ENCODE measurements around the gene DLK1. TPM values are rescaled to one million over a fixed set of nuclear protein-coding genes. Genes with fewer than 3 reads are reported as not detected.

DLK1 gene
- total RNA-seq, 1 experiment from 2014 or later: 0.69 TPM

DNA sequence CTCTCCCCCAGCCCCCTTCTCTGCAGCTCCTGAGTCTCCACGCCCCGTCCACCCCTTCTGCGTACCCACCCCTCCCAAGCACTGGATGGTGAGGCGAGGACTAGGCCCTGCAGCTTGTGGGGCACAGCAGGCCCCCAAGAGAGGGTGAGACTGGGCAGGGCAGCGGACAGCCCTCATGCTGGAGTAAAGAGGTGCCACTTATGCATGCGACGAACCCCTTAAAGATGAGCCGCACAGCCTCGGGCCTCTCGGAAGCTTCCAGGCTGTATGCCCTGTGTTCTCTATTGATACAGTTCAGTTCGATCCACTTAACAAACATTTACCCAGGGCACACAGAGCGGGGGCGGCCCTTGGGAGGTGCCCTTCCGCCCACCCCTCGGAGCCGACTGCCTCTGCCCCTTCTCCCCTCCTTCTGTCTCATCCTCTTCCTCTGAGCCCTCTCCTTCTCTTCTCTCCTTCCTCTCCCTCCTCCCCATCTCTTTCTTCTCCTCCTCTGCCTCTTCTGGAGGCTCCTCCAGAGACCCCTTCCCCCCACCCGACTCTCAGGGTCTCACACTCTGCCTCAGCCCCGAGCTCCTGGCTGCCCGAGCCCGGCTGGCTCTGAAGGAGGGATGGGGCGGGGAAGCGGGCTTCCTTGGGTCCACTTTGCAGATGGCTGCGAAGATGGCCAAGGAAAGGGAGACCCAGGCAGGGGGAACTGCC is 32.7 kb upstream of the DLK1 start:
- Histone ChIP-seq H3K27ac (ENCODE audit: low read length) (peak overlapping the region; percentile 61), H3K36me3 (ENCODE audit: control insufficient read depth, insufficient read depth, low read length) (no peaks in the 10 kb centered on the region), H3K4me3 (ENCODE audit: low read depth in 2 of 2, low read length in 2 of 2) (no peak overlapping the region), H3K9me3 (ENCODE audit: control insufficient read depth, insufficient read depth, low read depth, low read length) (no peaks in the 10 kb centered on the region), H3K4me1 (ENCODE audit: control insufficient read depth, insufficient read depth, low read length) (peaks cover 34% of the 10 kb centered on the region), H3K27me3 (ENCODE audit: control insufficient read depth, insufficient read depth, low read length) (no peaks in the 10 kb centered on the region)
- no peak for DNase-seq (ENCODE audit: low read depth, low spot score)
- ChIA-PET POLR2A (no interaction called here), CTCF (no interaction called here)
- in situ Hi-C loops (cut with HindIII; ENCODE audit: low pct_unique_long_range_greater_than_20kb, low sequenced_read_pairs): no loop called here
- BruUV-seq (replicated peaks): no TSS peak
- no peak for ATAC-seq
- TF ChIP-seq POLR2AphosphoS5 (IDR thresholded peaks at IDR 0.05; ENCODE audit: low read depth, low read length) (no peak), SIN3A (IDR thresholded peaks at IDR 0.05; ENCODE audit: borderline replicate concordance, insufficient read depth, low read depth, low read length) (no peak), TCF7L2 (IDR thresholded peaks at IDR 0.05; ENCODE audit: low read depth, low read length) (no peak)
- TF ChIP-seq, protein P1, sequence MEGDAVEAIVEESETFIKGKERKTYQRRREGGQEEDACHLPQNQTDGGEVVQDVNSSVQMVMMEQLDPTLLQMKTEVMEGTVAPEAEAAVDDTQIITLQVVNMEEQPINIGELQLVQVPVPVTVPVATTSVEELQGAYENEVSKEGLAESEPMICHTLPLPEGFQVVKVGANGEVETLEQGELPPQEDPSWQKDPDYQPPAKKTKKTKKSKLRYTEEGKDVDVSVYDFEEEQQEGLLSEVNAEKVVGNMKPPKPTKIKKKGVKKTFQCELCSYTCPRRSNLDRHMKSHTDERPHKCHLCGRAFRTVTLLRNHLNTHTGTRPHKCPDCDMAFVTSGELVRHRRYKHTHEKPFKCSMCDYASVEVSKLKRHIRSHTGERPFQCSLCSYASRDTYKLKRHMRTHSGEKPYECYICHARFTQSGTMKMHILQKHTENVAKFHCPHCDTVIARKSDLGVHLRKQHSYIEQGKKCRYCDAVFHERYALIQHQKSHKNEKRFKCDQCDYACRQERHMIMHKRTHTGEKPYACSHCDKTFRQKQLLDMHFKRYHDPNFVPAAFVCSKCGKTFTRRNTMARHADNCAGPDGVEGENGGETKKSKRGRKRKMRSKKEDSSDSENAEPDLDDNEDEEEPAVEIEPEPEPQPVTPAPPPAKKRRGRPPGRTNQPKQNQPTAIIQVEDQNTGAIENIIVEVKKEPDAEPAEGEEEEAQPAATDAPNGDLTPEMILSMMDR (IDR thresholded peaks at IDR 0.05): no peak
- TF ChIP-seq, protein P2, sequence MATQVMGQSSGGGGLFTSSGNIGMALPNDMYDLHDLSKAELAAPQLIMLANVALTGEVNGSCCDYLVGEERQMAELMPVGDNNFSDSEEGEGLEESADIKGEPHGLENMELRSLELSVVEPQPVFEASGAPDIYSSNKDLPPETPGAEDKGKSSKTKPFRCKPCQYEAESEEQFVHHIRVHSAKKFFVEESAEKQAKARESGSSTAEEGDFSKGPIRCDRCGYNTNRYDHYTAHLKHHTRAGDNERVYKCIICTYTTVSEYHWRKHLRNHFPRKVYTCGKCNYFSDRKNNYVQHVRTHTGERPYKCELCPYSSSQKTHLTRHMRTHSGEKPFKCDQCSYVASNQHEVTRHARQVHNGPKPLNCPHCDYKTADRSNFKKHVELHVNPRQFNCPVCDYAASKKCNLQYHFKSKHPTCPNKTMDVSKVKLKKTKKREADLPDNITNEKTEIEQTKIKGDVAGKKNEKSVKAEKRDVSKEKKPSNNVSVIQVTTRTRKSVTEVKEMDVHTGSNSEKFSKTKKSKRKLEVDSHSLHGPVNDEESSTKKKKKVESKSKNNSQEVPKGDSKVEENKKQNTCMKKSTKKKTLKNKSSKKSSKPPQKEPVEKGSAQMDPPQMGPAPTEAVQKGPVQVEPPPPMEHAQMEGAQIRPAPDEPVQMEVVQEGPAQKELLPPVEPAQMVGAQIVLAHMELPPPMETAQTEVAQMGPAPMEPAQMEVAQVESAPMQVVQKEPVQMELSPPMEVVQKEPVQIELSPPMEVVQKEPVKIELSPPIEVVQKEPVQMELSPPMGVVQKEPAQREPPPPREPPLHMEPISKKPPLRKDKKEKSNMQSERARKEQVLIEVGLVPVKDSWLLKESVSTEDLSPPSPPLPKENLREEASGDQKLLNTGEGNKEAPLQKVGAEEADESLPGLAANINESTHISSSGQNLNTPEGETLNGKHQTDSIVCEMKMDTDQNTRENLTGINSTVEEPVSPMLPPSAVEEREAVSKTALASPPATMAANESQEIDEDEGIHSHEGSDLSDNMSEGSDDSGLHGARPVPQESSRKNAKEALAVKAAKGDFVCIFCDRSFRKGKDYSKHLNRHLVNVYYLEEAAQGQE (IDR thresholded peaks at IDR 0.05; ENCODE audit: insufficient read depth in 1 of 2, low read depth in 2 of 2, low read length in 1 of 2): no peak
- intact Hi-C loops (cut with micrococcal nuclease; ENCODE audit: unreplicated experiment): no loop called here

DNA sequence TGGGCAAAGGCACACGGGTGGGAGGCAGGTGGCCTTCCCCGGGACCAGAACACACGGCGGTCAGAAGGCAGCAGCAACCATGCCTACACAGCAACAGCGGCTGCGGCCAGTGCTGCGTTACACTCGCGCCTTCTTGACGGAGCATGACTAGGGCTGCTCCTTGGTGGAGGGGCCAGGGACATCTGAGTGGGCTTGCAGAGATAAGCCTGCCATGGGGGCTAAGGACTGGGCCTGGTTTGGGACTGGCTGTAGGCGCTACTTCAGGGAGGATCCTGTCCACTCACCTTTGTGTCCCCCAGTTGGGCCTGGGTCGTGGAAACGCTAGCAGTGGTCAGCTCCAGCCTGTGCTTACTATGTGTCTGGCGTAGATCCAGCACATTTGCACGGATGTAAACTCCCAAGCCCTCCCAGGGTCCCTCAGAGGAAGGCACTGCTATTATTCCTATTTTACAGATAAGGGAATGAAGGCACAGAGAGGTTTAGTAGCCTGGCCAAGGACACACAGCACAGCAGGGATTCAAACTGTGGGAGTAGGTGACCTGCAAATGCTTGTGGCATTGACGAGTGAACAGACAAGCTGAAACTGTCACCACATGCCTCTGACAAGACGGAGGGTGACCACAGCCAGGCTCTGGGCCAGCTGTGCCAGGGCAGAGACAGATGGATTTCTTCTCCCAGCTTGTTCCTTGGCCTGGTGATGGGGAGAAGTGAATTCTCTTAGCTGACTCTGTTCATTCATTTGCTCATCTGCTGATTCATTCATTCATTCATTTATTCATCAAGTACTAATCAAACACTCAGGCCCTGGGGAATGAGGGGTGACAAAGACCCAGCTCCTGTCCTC is 31.9 kb upstream of the DLK1 start:
- Histone ChIP-seq H3K36me3 (ENCODE audit: control insufficient read depth, insufficient read depth, low read length) (no peaks in the 10 kb centered on the region), H3K27ac (ENCODE audit: low read length) (peak overlapping the region; percentile 61), H3K27me3 (ENCODE audit: control insufficient read depth, insufficient read depth, low read length) (no peaks in the 10 kb centered on the region), H3K4me3 (ENCODE audit: low read depth in 2 of 2, low read length in 2 of 2) (no peak overlapping the region), H3K4me1 (ENCODE audit: control insufficient read depth, insufficient read depth, low read length) (peaks cover 33% of the 10 kb centered on the region), H3K9me3 (ENCODE audit: control insufficient read depth, insufficient read depth, low read depth, low read length) (no peaks in the 10 kb centered on the region)
- ATAC-seq (no peak), DNase-seq (ENCODE audit: low read depth, low spot score) (no peak)
- TF ChIP-seq, protein P2 (IDR thresholded peaks at IDR 0.05; ENCODE audit: insufficient read depth in 1 of 2, low read depth in 2 of 2, low read length in 1 of 2): no peak
- TF ChIP-seq SIN3A (IDR thresholded peaks at IDR 0.05; ENCODE audit: borderline replicate concordance, insufficient read depth, low read depth, low read length) (no peak), POLR2AphosphoS5 (IDR thresholded peaks at IDR 0.05; ENCODE audit: low read depth, low read length) (no peak), TCF7L2 (IDR thresholded peaks at IDR 0.05; ENCODE audit: low read depth, low read length) (no peak)
- TF ChIP-seq, protein P1 (IDR thresholded peaks at IDR 0.05): no peak
- ChIA-PET POLR2A (no interaction called here), CTCF (no interaction called here)
- BruUV-seq (replicated peaks): no TSS peak
- in situ Hi-C loops (cut with HindIII; ENCODE audit: low pct_unique_long_range_greater_than_20kb, low sequenced_read_pairs): no loop called here
- intact Hi-C loops (cut with micrococcal nuclease; ENCODE audit: unreplicated experiment): no loop called here

Measured in Panc1 (cell line).